Mucosa of gallbladder (tissue), 1 donor: ENCODE results near the gene KCNK2. TPM values are rescaled to one million over a fixed set of nuclear protein-coding genes. Genes with fewer than 3 reads are reported as not detected.

ENCODE experiments used
- DNase-seq: peaks from one replicate; pipeline ENCODE4 v3.0.0-alpha.2; 2020; ENCODE audit warnings: low spot score
- total RNA-seq: library from RNA; stranded (reverse); gene quantifications from one replicate; pipeline ENCODE4 v1.2.1, GENCODE V29; 2021
- donor health status: DM: no; HTN: no; CAD: no.

KCNK2 gene, protein sequence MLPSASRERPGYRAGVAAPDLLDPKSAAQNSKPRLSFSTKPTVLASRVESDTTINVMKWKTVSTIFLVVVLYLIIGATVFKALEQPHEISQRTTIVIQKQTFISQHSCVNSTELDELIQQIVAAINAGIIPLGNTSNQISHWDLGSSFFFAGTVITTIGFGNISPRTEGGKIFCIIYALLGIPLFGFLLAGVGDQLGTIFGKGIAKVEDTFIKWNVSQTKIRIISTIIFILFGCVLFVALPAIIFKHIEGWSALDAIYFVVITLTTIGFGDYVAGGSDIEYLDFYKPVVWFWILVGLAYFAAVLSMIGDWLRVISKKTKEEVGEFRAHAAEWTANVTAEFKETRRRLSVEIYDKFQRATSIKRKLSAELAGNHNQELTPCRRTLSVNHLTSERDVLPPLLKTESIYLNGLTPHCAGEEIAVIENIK
- total RNA-seq, result 0.43 TPM

DNA sequence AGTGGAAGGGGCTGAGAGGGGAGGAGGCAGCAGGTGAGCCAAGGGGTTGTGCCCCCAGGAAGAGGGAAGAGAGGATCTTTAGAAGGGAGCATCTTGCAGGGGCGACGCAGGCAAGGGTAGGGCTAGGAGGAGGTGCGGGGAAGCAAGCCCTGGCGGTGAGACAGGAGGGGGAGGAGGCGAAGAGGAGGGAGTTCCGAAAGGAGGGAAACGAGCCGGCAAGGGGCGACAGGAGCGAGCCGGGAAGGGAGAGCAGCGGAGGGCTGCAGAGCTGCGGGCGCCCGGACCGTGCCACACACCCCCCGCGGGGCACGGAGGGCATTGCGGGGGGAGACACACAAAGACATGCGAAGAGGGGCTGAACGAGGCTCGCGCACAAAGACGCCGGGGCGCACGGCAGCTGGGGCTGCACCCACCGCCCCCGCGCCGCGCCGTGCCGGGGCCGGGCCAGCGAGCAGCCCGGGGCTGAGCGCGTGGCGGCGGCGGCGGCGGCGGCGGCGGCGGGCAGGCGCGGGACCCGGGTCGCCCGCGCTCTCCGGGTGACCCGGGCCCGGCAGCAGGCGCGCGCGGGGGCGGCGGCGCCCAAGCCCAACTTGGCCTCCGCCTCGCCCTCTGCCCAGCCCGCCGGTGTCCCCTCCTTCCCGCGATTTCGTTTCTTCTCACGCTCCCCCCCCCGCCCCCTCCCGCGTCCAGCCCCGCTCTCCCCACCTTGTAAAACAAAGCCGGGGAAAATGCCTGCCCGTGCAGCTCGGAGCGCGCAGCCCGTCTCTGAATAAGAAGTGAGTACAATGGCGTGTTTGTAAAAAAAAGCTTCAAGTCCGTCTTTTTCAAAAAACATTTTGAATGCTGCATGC is at the start of gene KCNK2:
TSS of gene KCNK2 (plus strand) at position 206 of the 851 bp plus-strand sequence. CDS start 649 bp downstream, outside the sequence.
- no peak for DNase-seq

DNA sequence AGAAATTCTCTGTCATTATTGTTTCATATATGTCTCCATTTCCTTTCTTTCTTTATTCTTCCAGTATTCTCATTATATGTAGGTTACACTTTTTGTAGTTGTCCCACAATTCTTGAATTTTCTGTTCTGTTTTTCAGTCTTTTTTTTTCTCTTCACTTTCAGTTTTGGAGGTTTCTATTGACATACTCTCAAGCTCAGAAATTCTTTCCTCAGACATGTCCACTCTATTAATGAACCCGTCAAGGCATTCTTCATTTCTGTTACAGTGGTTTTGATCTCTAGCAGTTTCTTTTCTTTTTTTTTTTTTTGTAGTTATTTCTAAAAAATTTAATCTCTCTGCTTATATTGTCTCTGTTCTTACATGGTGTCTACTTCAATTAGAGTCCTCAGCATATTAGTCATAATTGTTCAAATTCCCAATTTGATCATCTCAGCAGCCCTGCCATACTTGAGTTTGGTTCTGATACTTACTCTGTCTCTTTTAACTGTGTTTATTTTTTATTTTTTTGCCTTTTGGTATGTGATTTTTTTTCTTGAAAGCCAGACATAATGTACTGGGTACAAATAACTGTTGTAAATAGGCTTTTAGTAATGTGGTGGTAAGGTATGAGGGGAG is 49.5 kb upstream of the KCNK2 start:
- no peak for DNase-seq

DNA sequence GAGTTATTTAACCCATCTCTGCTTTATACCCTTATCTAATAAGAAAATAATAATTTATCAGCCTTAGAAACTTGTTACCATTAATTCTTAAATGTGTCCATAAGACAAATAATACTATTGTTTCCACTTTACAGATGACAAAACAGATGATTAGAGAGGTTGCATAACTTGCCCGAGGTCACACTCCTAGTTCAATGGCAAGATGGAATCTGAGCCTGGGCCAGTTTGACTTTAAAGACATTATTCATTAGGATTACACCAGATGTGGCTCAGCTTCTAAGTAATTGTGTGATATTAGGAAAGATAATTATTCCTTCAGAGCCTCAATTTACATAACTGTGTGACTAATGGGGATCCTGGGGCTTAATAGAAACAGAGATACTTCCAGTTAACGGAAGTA is 42.3 kb upstream of the KCNK2 start:
- no peak for DNase-seq

DNA sequence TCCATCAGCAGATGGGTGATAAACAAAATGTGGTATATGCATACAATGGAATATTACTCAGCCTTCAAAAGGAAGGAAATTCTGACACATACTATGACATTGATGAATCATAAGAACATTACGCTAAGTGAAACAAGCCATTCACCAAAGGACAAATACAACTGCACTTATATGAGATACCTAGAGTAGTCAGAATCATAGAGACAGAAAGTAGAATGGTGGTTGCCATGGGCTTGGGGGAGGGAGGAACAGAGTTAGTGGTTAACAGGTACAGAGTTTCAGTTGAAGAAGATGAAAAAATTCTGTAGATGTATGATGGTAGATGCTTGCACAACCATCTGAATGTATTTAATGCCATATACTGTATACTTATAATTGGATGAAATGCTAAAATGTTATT is 39.1 kb upstream of the KCNK2 start:
- DNase-seq, result no peak

DNA sequence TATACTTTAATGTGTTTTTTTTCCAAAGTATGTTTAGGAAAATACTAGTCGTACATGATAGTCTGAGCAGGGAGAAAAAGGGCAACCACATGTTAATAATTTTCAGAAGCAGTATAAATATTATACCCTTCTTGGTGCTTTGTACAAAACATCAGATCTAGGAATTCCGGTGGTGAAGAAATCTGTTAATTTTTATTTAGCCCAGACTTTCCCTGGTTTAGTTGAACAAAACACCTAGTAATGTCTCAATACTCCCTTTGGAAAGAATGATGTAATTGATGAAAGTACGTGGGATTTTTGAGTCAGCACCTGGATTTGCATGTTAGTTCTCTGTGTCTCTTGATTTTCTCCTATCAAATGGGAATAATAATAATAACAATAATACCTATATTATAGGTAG is 38.4 kb upstream of the KCNK2 start:
- no peak for DNase-seq

DNA sequence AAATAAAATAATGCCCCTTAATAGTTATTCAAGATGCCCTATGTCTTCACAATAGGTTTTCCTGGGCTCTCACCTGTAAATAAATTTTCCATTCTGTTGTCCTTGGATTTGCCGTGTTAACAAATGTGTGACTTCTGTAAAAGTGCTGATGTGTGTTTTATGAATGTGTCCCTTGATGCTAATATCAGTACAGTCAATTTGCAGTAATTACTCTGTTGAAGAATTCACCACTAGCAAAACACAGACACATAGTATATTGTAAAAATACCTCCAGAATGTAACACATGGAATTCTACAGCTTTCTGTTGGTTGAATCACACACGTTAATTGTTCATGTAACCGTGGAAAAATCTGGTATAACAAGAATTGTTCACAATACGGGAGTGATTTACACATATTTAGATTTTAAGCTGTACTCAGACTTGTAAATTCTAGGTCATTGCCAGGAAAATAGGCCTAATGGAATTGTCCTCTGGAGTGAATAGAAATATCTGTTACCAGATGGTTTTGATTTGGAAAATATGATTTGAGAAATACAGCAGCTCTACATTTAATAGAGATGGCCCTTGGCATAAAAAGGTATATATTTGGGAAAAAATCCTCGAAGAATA is 36.7 kb upstream of the KCNK2 start:
- no peak for DNase-seq

DNA sequence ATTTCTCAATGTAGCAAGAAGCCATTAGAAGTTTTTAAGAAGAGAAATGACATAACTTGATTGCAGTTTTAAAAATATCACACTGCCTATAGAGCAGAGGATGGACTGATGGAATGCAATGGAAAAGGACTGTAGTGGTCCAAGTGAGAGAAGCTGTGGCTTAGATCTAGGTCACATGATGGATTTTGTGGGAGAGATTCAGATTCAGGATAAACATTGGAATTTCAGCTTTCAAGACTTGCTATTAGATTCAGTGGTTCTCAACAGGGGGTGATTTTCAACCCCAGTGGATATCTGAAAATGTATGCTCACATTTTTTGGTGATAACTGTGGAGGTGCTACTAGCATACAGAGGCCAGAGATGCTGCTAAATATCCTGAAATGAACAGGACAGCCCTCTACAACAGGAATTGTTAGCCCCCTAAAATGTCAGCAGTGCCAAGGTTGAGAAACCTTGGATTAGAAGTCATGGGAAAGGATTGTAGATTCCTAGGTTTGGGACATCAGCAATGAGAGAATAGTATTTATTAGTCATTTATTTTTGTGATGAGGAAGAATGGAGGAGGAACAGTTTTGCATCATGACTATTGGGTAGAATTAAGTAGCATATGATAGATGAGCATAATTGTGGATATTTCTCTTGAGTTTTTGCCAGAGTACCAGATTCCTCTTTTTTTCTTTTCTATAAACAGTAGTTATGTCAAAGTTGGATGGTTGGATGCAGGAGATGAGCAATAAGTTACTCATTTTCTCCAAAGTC is 30.1 kb upstream of the KCNK2 start:
- DNase-seq, result no peak

DNA sequence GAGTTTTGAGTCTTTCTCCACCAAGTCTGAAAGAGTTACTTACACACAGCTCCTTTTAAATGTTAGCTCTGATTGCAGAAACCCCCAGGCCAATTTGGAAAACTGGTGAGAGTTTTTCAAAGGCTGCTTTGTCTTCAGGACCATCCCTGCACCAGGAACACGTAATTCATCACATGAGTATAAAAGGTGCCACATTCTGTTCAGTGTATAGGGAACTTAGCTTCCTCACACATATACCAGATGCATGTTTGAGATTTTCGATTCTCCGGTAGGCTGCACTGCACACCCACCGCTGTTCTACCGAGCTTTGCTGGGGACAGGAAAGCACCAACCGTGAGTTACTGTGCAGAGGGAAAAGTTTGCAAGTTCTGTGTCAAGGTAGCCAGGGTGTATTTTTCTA is 28.3 kb upstream of the KCNK2 start:
- DNase-seq, result no peak

DNA sequence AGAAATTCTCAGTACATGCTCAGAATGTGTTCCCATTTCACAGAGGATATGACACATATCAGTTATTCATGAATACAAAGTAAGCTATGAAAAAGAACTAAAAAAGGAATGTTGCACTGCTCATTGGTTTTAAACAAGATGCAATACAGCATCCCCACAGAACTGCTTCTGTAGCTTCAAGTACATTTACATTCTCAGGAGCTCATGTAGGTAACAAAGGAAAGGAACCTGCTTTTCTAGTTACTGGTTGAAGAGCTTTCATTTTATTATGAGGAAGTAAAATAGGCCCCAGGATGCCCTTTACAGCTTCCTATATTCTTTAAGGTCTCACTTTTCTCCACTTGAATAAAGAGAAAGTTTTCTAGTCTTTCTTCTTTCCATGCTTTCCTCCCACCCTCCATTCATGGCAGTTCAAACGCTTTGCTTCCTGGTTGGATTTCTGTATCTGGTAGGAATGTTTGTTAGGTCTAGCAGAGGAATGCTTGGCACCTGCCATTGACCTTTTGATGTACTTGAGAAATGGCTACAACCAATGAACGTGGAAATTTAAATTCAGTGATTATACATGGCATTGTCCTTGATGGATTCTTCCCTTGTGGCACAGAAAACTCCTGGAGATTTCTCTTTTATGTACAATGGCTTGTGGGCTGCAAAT is 27.1 kb upstream of the KCNK2 start:
- DNase-seq, result no peak

DNA sequence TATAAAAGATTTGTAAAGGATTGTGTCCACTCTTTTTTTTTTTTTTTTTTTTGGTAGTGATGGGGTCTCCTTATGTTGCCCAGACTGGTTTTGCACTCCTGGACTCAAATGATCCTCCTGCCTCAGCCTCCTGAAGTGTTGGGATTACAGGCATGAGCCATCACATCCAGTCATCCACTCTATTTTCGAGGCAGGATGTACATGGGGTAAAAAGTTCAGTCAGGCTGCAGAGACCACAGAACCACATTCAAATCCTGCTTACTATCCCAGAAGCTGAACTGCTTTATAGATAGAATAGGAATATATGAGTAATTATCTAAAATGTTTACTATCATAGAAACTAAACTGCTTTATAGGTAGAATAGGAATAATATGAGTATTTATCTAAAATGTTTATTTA is 26.0 kb upstream of the KCNK2 start:
- DNase-seq, result no peak

DNA sequence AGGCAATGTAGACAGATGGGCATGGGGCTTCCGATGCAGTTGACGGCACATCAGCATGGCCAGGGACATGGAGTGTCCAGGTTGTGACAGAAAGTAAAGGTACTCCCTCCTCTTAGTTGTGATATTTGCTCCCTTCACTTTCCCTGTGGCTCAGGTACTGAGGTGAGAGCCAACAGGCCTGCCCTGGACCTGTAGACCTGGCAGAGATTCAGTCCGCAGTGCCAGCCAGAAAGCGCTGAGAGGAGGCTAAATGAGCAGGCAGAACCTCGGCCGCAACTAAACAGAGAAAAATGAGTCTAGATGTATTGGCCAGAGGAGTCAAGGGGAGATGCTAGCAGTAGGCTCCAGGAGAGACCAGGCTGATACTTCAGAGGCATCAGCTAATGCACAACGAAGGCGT is 22.6 kb upstream of the KCNK2 start:
- DNase-seq, result no peak

DNA sequence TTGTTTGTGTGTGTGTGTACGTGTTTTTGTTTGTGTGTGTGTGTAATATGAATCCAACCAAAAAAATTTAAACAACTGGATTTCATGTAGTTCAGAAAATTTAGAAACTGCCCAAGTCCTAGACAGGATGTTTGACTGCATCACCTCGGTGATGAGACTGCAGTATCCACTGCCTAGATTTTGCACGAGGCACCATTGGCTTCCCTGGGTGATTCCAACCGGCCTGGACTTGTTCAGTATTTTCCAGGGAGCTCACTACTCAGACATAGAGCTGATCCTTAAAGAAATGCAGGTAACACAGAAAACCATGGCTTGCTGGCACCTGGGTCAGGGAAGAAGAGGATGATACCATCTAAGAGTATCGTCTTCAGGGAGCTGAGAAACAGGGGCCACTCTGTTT is 18.2 kb upstream of the KCNK2 start:
- DNase-seq, result no peak

DNA sequence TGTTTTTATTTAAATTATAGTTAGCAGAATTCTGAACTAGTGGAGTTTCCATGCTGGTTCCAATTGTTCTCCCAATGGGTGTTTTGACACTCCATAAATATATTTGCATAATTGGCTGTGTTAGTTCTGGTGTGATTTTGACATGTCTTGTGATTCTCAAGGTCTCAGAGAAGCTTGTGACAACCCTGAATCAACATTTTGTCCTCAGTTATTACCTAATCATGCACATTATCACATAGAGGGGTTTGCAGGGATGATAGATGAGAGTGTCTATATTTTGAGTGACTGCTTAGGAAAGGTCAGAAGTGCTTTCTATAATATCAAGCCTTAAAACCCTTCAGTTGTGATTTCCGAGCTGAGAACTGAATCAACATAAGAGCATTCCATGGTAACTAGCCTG is 11.5 kb upstream of the KCNK2 start:
- no peak for DNase-seq

DNA sequence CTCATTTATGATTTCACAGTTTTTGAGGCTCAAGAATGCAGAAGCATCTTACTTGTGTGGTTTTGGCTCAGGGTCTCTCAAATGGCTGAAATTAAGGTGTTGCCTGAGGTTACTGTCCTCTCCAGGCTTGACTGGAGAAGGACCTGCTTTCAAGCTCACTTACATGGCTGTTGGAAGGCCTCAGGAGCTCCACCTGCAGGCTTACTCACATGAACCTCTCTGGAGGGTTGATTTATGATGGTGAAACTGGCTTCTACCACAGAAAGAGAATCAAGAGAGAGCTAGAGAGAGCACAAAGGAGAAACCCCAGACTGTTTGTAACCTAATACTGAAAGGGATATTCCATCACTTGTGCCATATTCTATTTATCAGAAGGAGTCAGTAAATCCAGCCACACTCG is 6.2 kb upstream of the KCNK2 start:
- no peak for DNase-seq

DNA sequence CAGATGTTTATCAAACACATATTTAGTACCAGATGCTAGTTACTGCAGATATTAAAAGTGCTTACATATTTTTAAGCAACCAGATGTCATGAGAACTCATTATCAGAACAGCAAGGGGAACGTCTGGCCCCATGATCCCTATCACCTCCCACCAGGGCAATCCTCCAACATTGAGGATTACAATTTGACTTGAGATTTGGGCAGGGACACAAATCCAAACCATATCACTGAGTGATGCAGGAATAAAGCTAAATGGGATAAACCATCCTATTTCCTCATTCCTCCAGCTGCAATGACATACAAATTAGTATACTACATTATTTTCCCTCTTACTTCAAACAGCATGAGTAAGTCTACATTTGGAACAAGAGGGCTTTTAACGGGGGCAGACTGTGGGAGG is 3.1 kb upstream of the KCNK2 start:
- DNase-seq, result no peak

DNA sequence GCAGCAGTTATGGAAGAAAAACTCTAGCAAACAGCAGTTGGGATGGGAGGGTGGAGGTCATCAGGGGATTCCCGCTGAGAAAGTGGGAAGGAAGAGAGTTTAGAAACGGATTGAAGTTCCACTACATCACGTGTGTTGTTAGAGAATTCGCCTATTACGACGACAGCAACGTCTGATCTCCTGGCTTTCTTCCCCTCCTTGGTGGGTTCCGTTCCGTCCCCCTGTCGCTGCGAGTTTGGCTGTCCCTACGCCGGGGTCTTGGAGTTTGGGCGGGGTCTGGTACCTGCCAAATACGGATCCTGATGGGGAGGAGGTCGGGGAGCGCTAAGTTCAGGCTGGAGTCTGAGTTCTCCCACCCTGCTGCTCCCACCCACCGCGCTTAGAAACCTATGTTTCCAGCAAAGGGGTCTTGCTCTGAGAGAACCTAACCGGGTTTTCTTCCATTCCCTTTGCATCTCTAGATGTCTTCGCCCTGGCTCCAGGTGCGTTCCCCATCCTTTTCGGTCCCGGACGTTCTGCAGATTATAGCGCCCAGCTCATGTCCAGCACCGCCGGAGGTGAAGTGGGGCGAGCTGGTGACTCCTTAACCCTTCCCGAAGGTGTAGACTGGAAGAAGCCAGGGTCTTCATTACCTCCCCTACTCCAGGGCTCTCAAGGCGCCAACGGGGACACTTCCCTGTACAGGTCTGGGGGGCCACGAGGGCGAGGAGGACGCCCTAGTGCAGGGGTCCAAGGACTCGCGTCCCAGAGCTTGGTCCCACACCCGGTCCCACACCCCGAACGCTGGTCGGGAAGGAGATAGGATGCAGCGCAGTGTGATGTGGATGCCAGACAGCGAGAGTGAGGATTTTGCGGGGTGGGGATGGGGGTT is 641 bp upstream of the KCNK2 start:
- DNase-seq, result no peak

DNA sequence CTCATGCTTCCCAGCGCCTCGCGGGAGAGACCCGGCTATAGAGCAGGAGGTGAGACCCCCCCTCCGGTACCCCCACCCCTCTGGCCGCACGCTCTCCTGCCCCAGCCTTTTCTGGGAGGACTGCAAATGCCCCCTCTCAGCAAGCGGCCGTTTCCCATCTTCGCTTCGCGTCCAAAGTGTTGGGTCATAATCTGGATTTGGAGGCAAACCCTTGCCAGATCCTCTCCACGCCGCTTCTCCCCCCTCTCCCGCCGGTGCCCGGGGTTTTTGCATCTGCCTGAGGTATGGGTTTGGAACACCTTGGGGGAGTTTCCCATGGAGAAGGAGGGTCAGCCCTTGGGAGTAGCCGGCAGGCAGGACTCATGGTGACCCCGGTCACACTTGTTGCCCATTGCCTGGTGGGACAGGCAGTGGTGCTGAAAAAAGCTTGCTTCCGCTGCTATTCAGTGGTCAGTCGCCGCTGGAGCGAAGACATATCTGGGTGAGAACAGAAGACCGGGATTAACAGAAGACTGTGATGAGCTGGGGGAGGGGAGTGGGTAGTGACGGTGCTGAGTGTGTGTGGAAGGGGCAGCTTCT is 935 bp downstream of the KCNK2 start:
- DNase-seq, result no peak

DNA sequence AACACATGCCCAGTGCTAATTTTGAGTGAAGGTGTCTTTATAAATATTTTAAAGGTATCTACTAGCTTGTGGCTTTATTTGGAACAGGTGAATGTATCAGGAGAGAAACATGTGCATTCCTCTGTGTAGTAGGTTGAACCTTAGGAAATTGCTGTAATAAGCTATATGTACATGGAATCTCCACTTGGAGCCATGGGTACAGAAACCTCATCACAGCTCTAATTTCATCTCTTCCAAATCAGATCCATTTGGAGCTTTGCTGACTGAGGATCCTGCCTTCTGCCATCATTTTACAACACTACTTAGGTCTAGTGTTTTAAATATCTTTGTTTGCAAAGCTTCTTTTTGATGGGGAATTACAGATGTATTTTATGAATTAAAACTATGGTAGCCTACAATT is 2.1 kb downstream of the KCNK2 start:
- DNase-seq, result no peak

DNA sequence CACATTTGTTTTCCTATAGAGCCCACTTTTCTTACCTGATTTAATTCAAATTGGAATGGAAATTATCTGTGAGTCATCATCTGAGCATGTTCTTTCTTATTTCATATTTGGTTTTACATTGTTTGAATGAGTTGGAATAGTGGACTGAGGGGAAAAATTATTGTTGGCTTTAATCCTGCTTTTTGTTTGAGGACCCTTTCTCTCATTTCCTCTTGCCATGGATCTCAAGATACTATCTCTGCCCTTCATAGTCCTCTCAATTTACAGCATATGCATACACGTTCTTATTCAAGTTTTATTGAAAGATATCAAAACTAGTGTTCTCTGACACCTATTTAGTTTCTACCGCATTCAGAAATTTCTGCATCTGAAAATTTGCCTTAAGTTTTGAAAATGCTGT is 5.1 kb downstream of the KCNK2 start:
- no peak for DNase-seq

DNA sequence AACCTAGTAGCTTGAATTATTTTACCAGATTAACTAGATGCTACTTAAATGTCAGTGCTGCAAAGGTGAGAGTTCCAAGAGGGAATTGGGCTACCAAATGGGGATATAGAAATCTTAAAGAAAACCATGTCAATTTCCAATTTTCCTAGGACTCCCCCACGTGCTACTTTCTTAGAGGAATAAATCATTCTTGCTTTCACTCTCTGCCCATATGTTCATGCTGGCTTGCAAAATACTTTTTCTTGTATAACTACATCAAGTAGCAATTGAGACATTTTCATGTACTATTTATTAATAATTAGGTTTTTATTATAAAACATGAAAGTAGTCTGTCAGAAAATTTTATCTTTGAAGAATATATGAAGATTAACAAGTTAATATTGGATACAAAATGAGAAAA is 11.8 kb downstream of the KCNK2 start:
- DNase-seq, result no peak
